MM.1S (cell line): ENCODE results near the gene WDFY4.

Experiments used
- DNase-seq: peaks from one replicate; pipeline ENCODE4 v3.0.0-alpha.2; 2015
- H2AFZ ChIP-seq: fragments of 300-600 bp; sonication (generic); 2 replicates; pipeline ENCODE4 v1.6.0; 2016; ENCODE audit warnings: antibody characterized with exemption, low read length
- H3F3A ChIP-seq: fragments of 300-600 bp; sonication (generic); 2 replicates; pipeline ENCODE4 v1.6.1; 2016; ENCODE audit warnings: mild to moderate bottlenecking, antibody characterized with exemption, low read length, moderate library complexity, mixed read lengths; ENCODE audit not compliant: insufficient read depth
- H3K27ac ChIP-seq: fragments of 300-600 bp; sonication (generic); 2 replicates; pipeline ENCODE4 v1.5.1; 2016; ENCODE audit warnings: mild to moderate bottlenecking, low read length
- H3K27me3 ChIP-seq: fragments of 300-600 bp; sonication (generic); replicated peaks from 2 replicates; pipeline ENCODE4 v1.6.0; 2016; ENCODE audit warnings: low read length; ENCODE audit not compliant: insufficient read depth
- H3K36me3 ChIP-seq: fragments of 300-600 bp; sonication (generic); replicated peaks from 2 replicates; pipeline ENCODE4 v1.6.1; 2016; ENCODE audit warnings: mild to moderate bottlenecking, low read length, mixed read lengths; ENCODE audit not compliant: insufficient read depth
- H3K4me1 ChIP-seq: fragments of 300-600 bp; sonication (generic); 2 replicates; pipeline ENCODE4 v1.6.1; 2016; ENCODE audit warnings: low read length, mixed read lengths
- H3K4me2 ChIP-seq: fragments of 300-600 bp; sonication (generic); 2 replicates; pipeline ENCODE4 v1.6.0; 2016; ENCODE audit warnings: low read depth, low read length
- H3K4me3 ChIP-seq: fragments of 300-600 bp; sonication (generic); 2 replicates; pipeline ENCODE4 v1.5.1; 2016; ENCODE audit warnings: low read length, mixed read lengths
- H3K79me2 ChIP-seq: fragments of 300-600 bp; sonication (generic); 2 replicates; pipeline ENCODE4 v1.6.1; 2016; ENCODE audit warnings: mixed run types, low read length, mixed read lengths
- H3K9ac ChIP-seq: fragments of 300-600 bp; sonication (generic); 2 replicates; pipeline ENCODE4 v1.6.1; 2016; ENCODE audit warnings: low read length, mixed read lengths
- H3K9me2 ChIP-seq: fragments of 300-600 bp; sonication (generic); replicated peaks from 2 replicates; pipeline ENCODE4 v1.6.1; 2016; ENCODE audit warnings: mild to moderate bottlenecking, low read length, mixed read lengths; ENCODE audit not compliant: insufficient read depth
- H3K9me3 ChIP-seq: fragments of 300-600 bp; sonication (generic); replicated peaks from 2 replicates; pipeline ENCODE4 v1.6.1; 2016; ENCODE audit warnings: mild to moderate bottlenecking, low read length, mixed read lengths; ENCODE audit not compliant: insufficient read depth
- H4K20me1 ChIP-seq: fragments of 300-600 bp; sonication (generic); 2 replicates; pipeline ENCODE4 v1.6.1; 2016; ENCODE audit warnings: mild to moderate bottlenecking, low read length, moderate library complexity, mixed read lengths; ENCODE audit not compliant: insufficient read depth
- EZH2 ChIP-seq: fragments of 300-600 bp; sonication (generic); optimal IDR thresholded peaks from 2 replicates; pipeline ENCODE3; 2017; ENCODE audit warnings: low read depth, mild to moderate bottlenecking, antibody characterized with exemption, low read length, mixed read lengths
- EZH2phosphoT487 ChIP-seq: fragments of 300-600 bp; sonication (generic); IDR thresholded peaks from 2 replicates; pipeline ENCODE4 v1.6.1; 2018; ENCODE audit warnings: antibody characterized with exemption, low read length
- TF ChIP-seq, protein P1 (sequence below): fragments of 300-600 bp; sonication (generic); IDR thresholded peaks from 2 replicates; pipeline ENCODE4 v1.5.1; 2016; ENCODE audit warnings: antibody characterized with exemption, low read length, mixed read lengths

Gene WDFY4

GRCh38 chr10:48744587-48744986 is 59.9 kb downstream of the WDFY4 start:
- no peak overlapping the region for H3K27ac ChIP-seq
- H3K4me3 ChIP-seq = no peak overlapping the region
- H2AFZ ChIP-seq = no peak overlapping the region
- no peak for DNase-seq
- H3K9me3 ChIP-seq = no peaks in the 10 kb centered on the region
- H3F3A ChIP-seq = no peaks in the 10 kb centered on the region
- no peak for TF ChIP-seq EZH2
- no peak for TF ChIP-seq EZH2phosphoT487
- TF ChIP-seq, protein P1, sequence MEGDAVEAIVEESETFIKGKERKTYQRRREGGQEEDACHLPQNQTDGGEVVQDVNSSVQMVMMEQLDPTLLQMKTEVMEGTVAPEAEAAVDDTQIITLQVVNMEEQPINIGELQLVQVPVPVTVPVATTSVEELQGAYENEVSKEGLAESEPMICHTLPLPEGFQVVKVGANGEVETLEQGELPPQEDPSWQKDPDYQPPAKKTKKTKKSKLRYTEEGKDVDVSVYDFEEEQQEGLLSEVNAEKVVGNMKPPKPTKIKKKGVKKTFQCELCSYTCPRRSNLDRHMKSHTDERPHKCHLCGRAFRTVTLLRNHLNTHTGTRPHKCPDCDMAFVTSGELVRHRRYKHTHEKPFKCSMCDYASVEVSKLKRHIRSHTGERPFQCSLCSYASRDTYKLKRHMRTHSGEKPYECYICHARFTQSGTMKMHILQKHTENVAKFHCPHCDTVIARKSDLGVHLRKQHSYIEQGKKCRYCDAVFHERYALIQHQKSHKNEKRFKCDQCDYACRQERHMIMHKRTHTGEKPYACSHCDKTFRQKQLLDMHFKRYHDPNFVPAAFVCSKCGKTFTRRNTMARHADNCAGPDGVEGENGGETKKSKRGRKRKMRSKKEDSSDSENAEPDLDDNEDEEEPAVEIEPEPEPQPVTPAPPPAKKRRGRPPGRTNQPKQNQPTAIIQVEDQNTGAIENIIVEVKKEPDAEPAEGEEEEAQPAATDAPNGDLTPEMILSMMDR = no peak
- no peak overlapping the region for H3K4me2 ChIP-seq
- no peaks in the 10 kb centered on the region for H3K9me2 ChIP-seq
- H3K27me3 ChIP-seq = no peaks in the 10 kb centered on the region
- H3K36me3 ChIP-seq = no peaks in the 10 kb centered on the region
- H3K4me1 ChIP-seq = no peaks in the 10 kb centered on the region
- no peaks in the 10 kb centered on the region for H4K20me1 ChIP-seq
- no peak overlapping the region for H3K9ac ChIP-seq
- no peaks in the 10 kb centered on the region for H3K79me2 ChIP-seq

DNA sequence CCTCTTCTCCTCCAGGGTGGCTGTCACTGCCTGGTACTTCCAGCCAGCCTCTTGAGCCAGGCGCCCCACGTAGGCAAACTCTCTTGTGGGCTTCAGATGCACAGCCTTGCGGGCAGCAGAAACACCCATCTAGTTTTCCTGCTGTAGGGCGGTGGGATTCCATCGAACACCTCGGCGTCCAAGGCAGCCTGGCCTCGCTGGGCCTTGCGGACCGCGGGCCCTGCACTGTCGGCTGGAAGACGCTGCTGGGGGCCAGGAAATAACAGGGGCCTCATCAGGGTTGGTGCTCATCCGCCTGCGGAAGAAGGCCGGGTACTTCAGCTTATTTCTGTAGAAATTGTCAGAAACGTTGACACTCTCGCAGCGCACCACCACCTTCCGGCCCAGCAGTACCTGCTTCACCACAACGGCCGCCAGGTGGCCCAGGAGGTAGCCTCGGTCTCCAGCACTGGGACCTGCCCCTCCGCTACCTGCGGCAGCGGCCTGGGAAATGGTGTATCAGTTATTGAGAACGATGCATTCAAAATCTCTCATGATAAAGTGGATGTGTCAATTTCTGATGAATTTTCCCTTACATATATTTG is 61.1 kb downstream of the WDFY4 start:
- H3K27me3 ChIP-seq = no peaks in the 10 kb centered on the region
- H4K20me1 ChIP-seq = no peaks in the 10 kb centered on the region
- no peak for DNase-seq
- no peaks in the 10 kb centered on the region for H3F3A ChIP-seq
- no peak overlapping the region for H3K27ac ChIP-seq
- no peaks in the 10 kb centered on the region for H3K79me2 ChIP-seq
- H3K36me3 ChIP-seq = no peaks in the 10 kb centered on the region
- no peak overlapping the region for H3K9ac ChIP-seq
- H2AFZ ChIP-seq = no peak overlapping the region
- H3K4me1 ChIP-seq = no peaks in the 10 kb centered on the region
- no peak overlapping the region for H3K4me3 ChIP-seq
- H3K9me3 ChIP-seq = no peaks in the 10 kb centered on the region
- H3K4me2 ChIP-seq = no peak overlapping the region
- no peaks in the 10 kb centered on the region for H3K9me2 ChIP-seq
- TF ChIP-seq EZH2 = no peak
- TF ChIP-seq, protein P1 = no peak

GRCh38 chr10:48748573-48748972 is 63.9 kb downstream of the WDFY4 start:
- no peak overlapping the region for H3K9ac ChIP-seq
- no peak overlapping the region for H3K4me3 ChIP-seq
- H3K4me1 ChIP-seq = no peaks in the 10 kb centered on the region
- H2AFZ ChIP-seq = no peak overlapping the region
- no peak overlapping the region for H3K27ac ChIP-seq
- H3K79me2 ChIP-seq = no peaks in the 10 kb centered on the region
- no peaks in the 10 kb centered on the region for H4K20me1 ChIP-seq
- H3F3A ChIP-seq = no peaks in the 10 kb centered on the region
- H3K27me3 ChIP-seq = no peaks in the 10 kb centered on the region
- no peak overlapping the region for H3K4me2 ChIP-seq
- H3K36me3 ChIP-seq = no peaks in the 10 kb centered on the region
- TF ChIP-seq EZH2 = no peak
- TF ChIP-seq, protein P1 = no peak
- no peak for TF ChIP-seq EZH2phosphoT487
- H3K9me2 ChIP-seq = no peaks in the 10 kb centered on the region
- no peak for DNase-seq
- no peaks in the 10 kb centered on the region for H3K9me3 ChIP-seq
